H1 (cell line): ENCODE data around the gene HP1BP3. TPM values are rescaled to one million over a fixed set of nuclear protein-coding genes. Genes with fewer than 3 reads are reported as not detected.
A peak's percentile ranks its signal among the peaks of the same experiment; 100 is the strongest.

Experiments
- CTCF ChIA-PET: fragments of 300-600 bp; sonication (Branson Sonifier 250); formaldehyde crosslinking; loops from one replicate; lab custom pipeline; 2021; ENCODE audit not compliant: partially characterized antibody; lab: Charles Lee
- POLR2A ChIA-PET: fragments of 300-600 bp; sonication (Branson Sonifier 250); formaldehyde crosslinking; loops from one replicate; lab custom pipeline; 2021; ENCODE audit warnings: inconsistent platforms; ENCODE audit not compliant: partially characterized antibody; lab: Charles Lee
- DNase-seq, 2 experiments: peaks; one replicate each; pipeline versions ENCODE4 v3.0.0 to v3.0.0-alpha.2; 2010 to 2022; ENCODE audit warnings: low spot score in 2 of 2, low read depth in 1 of 2, mixed read lengths in 1 of 2
- FAIRE-seq: peaks from 2 replicates; lab custom pipeline; 2011; peaks lifted over from hg19 to GRCh38; lab: Jason Lieb, UNC
- H2AFZ ChIP-seq: 2 replicates; pipeline ENCODE4 v1.8.1; 2012; ENCODE audit warnings: low read length, inconsistent platforms
- H2AK5ac ChIP-seq: 2 replicates; pipeline ENCODE4 v1.6.1; 2013; ENCODE audit warnings: low read depth, low read length
- H2BK120ac ChIP-seq: replicated peaks from 2 replicates; pipeline ENCODE3; 2013; ENCODE audit warnings: low read depth, low read length, inconsistent platforms
- H2BK12ac ChIP-seq: 2 replicates; pipeline ENCODE4 v1.6.1; 2013; ENCODE audit warnings: low read depth, low read length
- H2BK15ac ChIP-seq: 2 replicates; pipeline ENCODE4 v1.6.1; 2013; ENCODE audit warnings: low read length
- H2BK20ac ChIP-seq: 2 replicates; pipeline ENCODE4 v1.6.1; 2013; ENCODE audit warnings: low read length
- H2BK5ac ChIP-seq: 2 replicates; pipeline ENCODE4 v1.6.1; 2013; ENCODE audit warnings: low read depth, low read length
- H3K14ac ChIP-seq: 2 replicates; pipeline ENCODE4 v1.6.1; 2013; ENCODE audit warnings: inconsistent platforms; ENCODE audit not compliant: insufficient read length
- H3K18ac ChIP-seq: 2 replicates; pipeline ENCODE4 v1.6.1; 2013; ENCODE audit warnings: low read length; ENCODE audit errors: extremely low read depth
- H3K23ac ChIP-seq: 2 replicates; pipeline ENCODE4 v1.6.1; 2013; ENCODE audit warnings: inconsistent platforms; ENCODE audit not compliant: insufficient read length
- H3K23me2 ChIP-seq: 2 replicates; pipeline ENCODE4 v1.6.1; 2013; ENCODE audit warnings: low read depth, low read length
- H3K27ac ChIP-seq: 2 replicates; pipeline ENCODE4 v1.6.1; 2011; ENCODE audit warnings: low read depth, low read length, inconsistent platforms
- H3K27me3 ChIP-seq, 4 experiments: replicated peaks in 1 of 4; 1 replicate in 1 of 4; 2 replicates in 3 of 4; pipeline versions ENCODE4 v1.6.1 to v1.8.1; 2011 to 2013; ENCODE audit warnings: low read length in 3 of 4, mild to moderate bottlenecking in 3 of 4, inconsistent platforms in 2 of 4, mixed read lengths in 2 of 4, moderate library complexity in 1 of 4; ENCODE audit not compliant: control insufficient read depth in 3 of 4, insufficient read depth in 3 of 4; ENCODE audit errors: extremely low read depth in 1 of 4
- H3K36me3 ChIP-seq, 4 experiments: 2 replicates each; pipeline versions ENCODE4 v1.6.1 to v1.8.1; 2011 to 2013; ENCODE audit warnings: mild to moderate bottlenecking in 4 of 4, low read length in 3 of 4, moderate library complexity in 2 of 4, control low read depth in 1 of 4, inconsistent platforms in 1 of 4; ENCODE audit not compliant: insufficient read depth in 4 of 4, control insufficient read depth in 2 of 4
- H3K4ac ChIP-seq: replicated peaks from 2 replicates; pipeline ENCODE3; 2013; ENCODE audit warnings: low read length, low read depth, mixed read lengths, inconsistent platforms; ENCODE audit not compliant: insufficient read length
- H3K4me1 ChIP-seq, 4 experiments: replicated peaks in 1 of 4; 1 replicate in 1 of 4; 2 replicates in 3 of 4; pipeline versions ENCODE4 v1.6.1 to v1.8.1; 2011 to 2013; ENCODE audit warnings: low read length in 3 of 4, inconsistent platforms in 2 of 4, mixed read lengths in 1 of 4; ENCODE audit not compliant: insufficient read depth in 4 of 4, control insufficient read depth in 3 of 4
- H3K4me2 ChIP-seq, 2 experiments: 2 replicates each; pipeline versions ENCODE4 v1.6.1 to v1.8.1; 2011 to 2013; ENCODE audit warnings: low read depth in 2 of 2, low read length in 2 of 2, control low read depth in 1 of 2, inconsistent platforms in 1 of 2, mild to moderate bottlenecking in 1 of 2; ENCODE audit not compliant: insufficient read depth in 1 of 2
- H3K4me3 ChIP-seq, 4 experiments: fragments of 200-600, 300-600 bp in 1 of 4; sonication (generic), shearing (Covaris generic), sonication (Bioruptor Twin) in 1 of 4; 2 replicates each; pipeline versions ENCODE4 v1.5.1 to v1.8.1; 2011 to 2016; ENCODE audit warnings: low read length in 4 of 4, low read depth in 3 of 4, control low read depth in 2 of 4, inconsistent platforms in 2 of 4, mild to moderate bottlenecking in 2 of 4, mixed read lengths in 1 of 4, moderate library complexity in 1 of 4; ENCODE audit not compliant: insufficient read depth in 2 of 4; ENCODE audit errors: extremely low read depth in 1 of 4
- H3K56ac ChIP-seq: replicated peaks from 2 replicates; pipeline ENCODE3; 2013; ENCODE audit warnings: low read depth, mild to moderate bottlenecking, mixed read lengths, low read length, inconsistent platforms; ENCODE audit not compliant: insufficient read length
- H3K79me1 ChIP-seq: 2 replicates; pipeline ENCODE4 v1.6.1; 2013; ENCODE audit warnings: low read depth, low read length, control low read depth
- H3K79me2 ChIP-seq, 2 experiments: 2 replicates each; pipeline versions ENCODE4 v1.6.1 to v1.8.1; 2012 to 2013; ENCODE audit warnings: low read length in 2 of 2, mild to moderate bottlenecking in 2 of 2, inconsistent platforms in 1 of 2; ENCODE audit not compliant: insufficient read depth in 2 of 2, control insufficient read depth in 1 of 2
- H3K9ac ChIP-seq, 4 experiments: replicated peaks in 1 of 4; 1 replicate in 1 of 4; 2 replicates in 3 of 4; pipeline versions ENCODE4 v1.6.1 to v1.8.1; 2011 to 2013; ENCODE audit warnings: low read depth in 3 of 4, low read length in 3 of 4, control low read depth in 2 of 4, mild to moderate bottlenecking in 2 of 4, moderate library complexity in 2 of 4, inconsistent platforms in 1 of 4; ENCODE audit errors: extremely low read depth in 1 of 4
- H3K9me3 ChIP-seq, 2 experiments: 2 replicates each; pipeline versions ENCODE4 v1.6.1 to v1.8.1; 2012 to 2013; ENCODE audit warnings: mild to moderate bottlenecking in 2 of 2, moderate library complexity in 2 of 2, control low read depth in 1 of 2, inconsistent platforms in 1 of 2, low read depth in 1 of 2, low read length in 1 of 2, mixed read lengths in 1 of 2; ENCODE audit not compliant: insufficient read depth in 2 of 2
- H4K20me1 ChIP-seq, 2 experiments: replicated peaks in 1 of 2; 2 replicates each; pipeline versions ENCODE3 to v1.8.1; 2011 to 2013; ENCODE audit warnings: inconsistent platforms in 2 of 2, low read length in 2 of 2, mild to moderate bottlenecking in 1 of 2; ENCODE audit not compliant: insufficient read depth in 2 of 2, control insufficient read depth in 1 of 2
- H4K5ac ChIP-seq: 2 replicates; pipeline ENCODE4 v1.6.1; 2013; ENCODE audit warnings: low read length, low read depth, mixed read lengths, inconsistent platforms; ENCODE audit not compliant: insufficient read length
- H4K8ac ChIP-seq: 2 replicates; pipeline ENCODE4 v1.8.0; 2013; ENCODE audit warnings: mild to moderate bottlenecking, moderate library complexity, low read length, inconsistent platforms; ENCODE audit not compliant: insufficient read depth; ENCODE audit errors: extremely low read depth
- H4K91ac ChIP-seq: replicated peaks from 2 replicates; pipeline ENCODE3; 2013; ENCODE audit warnings: low read length, mixed read lengths, inconsistent platforms; ENCODE audit not compliant: insufficient read length
- BCL11A ChIP-seq, 2 experiments: IDR thresholded peaks; one replicate each; pipeline ENCODE4 v1.6.1; 2011; ENCODE audit warnings: low read depth in 2 of 2, low read length in 2 of 2, mild to moderate bottlenecking in 2 of 2
- EGR1 ChIP-seq: IDR thresholded peaks from 2 replicates; pipeline ENCODE4 v1.6.1; 2011; ENCODE audit warnings: low read depth, low read length, borderline replicate concordance
- GTF2F1 ChIP-seq: IDR thresholded peaks from 2 replicates; pipeline ENCODE4 v1.6.1; 2012; ENCODE audit warnings: low read depth, low read length, improper control_type of control experiment, borderline replicate concordance
- KDM5A ChIP-seq: fragments of 200-600 bp; IDR thresholded peaks from 2 replicates; pipeline ENCODE4 v1.7.1; 2012; ENCODE audit warnings: mild to moderate bottlenecking, low read length, inconsistent platforms, mixed read lengths
- SIX5 ChIP-seq: IDR thresholded peaks from 2 replicates; pipeline ENCODE4 v1.6.1; 2011; ENCODE audit warnings: mild to moderate bottlenecking, low read depth, low read length
- SP2 ChIP-seq: IDR thresholded peaks from 2 replicates; pipeline ENCODE4 v1.6.1; 2012; ENCODE audit warnings: mild to moderate bottlenecking, low read length, inconsistent platforms
- WGBS, 2 experiments: shearing (Covaris generic) in 1 of 2; methylation state at CpG; one replicate each; pipeline versions ENCODE4 v1.1.6 to v1.1.7; 2013 to 2015; ENCODE audit warnings: low lambda C conversion rate in 2 of 2, mixed read lengths in 2 of 2, inconsistent platforms in 1 of 2, low coverage in 1 of 2, missing lambda C conversion rate in 1 of 2; ENCODE audit not compliant: insufficient replicate concordance in 2 of 2, insufficient coverage in 1 of 2, insufficient read length in 1 of 2; ENCODE audit errors: extremely low coverage in 1 of 2, missing lambda C conversion rate in 1 of 2; 5-methylcytosine and 5-hydroxymethylcytosine counted together
- polyA plus RNA-seq, 7 experiments: library from polyadenylated mRNA; depleted of rRNA in 3 of 7; stranded (reverse) in 5 of 7; unstranded in 2 of 7; fragments of >200 nt in 5 of 7; fragments of 200-250 nt in 2 of 7; gene quantifications; 1 replicate in 5 of 7; 2 replicates in 1 of 7; 4 replicates in 1 of 7; pipeline versions ENCODE4 v1.2.1 to v1.2.3, GENCODE V29; 2011 to 2013; ENCODE audit warnings: missing spikeins in 2 of 7, mixed read lengths in 2 of 7
- total RNA-seq: library from RNA; stranded (reverse); fragmentation: NEBNext Ultra II Directional; extraction: Animal tissue kit (Norgen Biotek cat#: 25700); gene quantifications from 2 replicates; pipeline ENCODE4 v1.2.1, GENCODE V29; 2021

The HP1BP3 gene
- total and polyA plus RNA-seq, 2 of the 8 experiments (the other 6 are each of a cell fraction or from before 2014, with no cell fraction given) = 47.4 to 125 TPM

DNA sequence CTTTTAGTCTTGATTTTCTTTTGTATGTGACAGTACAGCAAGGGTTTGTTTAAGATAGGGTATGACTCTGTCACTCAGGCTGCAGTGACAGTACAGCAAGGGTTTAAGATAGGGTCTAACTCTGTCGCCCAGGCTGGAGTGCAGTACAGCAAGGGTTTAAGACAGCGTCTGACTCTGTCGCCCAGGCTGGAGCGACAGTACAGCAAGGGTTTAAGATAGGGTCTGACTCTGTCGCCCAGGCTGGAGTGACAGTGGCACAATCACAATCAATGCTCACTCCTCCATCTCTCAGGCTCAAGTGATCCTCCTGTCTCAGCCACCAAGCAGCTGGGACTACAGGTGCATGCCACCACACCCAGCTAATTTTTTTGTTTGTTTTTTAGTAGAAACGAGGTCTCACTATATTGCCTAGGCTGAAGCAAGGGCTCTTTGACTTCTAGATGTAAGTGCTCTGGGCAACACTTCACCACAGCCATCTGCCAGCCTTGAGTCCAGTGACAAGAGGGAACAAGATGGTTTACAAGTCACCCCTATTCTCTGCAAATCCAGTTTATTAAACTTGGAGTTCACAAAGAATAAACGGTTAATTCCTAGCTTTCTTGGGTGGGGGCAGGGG, 53.6 kb downstream of the HP1BP3 start:
- Histone ChIP-seq H2AFZ (no peak overlapping the region), H3K18ac (no peak overlapping the region), H3K27ac (no peak overlapping the region), H3K23ac (no peak overlapping the region), H3K56ac (no peak overlapping the region), H3K4ac (no peak overlapping the region), H2AK5ac (no peak overlapping the region), H2BK12ac (no peak overlapping the region; the same call in 1 of the 2 replicates), H3K79me2 (no peaks in the 10 kb centered on the region), H3K4me2 (peak overlapping the region; percentile 97), H2BK120ac (no peak overlapping the region), H3K9me3 (no peaks in the 10 kb centered on the region), H4K20me1 (peaks cover 1 to 3% of the 10 kb centered on the region in 2 experiments), H3K4me3 (peak overlapping the region; percentile 56 to 71 (median 69); a peak in 6 of 8 replicates), H3K23me2 (peaks cover 11% of the 10 kb centered on the region; the same call in 1 of the 2 replicates), H3K4me1 (peaks cover 5 to 35% (median 23%) of the 10 kb centered on the region in 4 experiments), H4K8ac (no peak overlapping the region), H4K5ac (no peak overlapping the region), H3K14ac (no peak overlapping the region), H2BK5ac (no peak overlapping the region), H2BK15ac (no peak overlapping the region), H3K9ac (no peak overlapping the region), H4K91ac (no peak overlapping the region), H3K36me3 (peaks cover 0 to 3% (median 0%) of the 10 kb centered on the region in 4 experiments; a peak in 2 of 8 replicates), H3K79me1 (no peaks in the 10 kb centered on the region), H3K27me3 (peaks cover 2 to 30% (median 27%) of the 10 kb centered on the region in 4 experiments), H2BK20ac (no peak overlapping the region)
- ChIA-PET POLR2A (interaction anchor here (0.8 to 7.8 kb wide), 2 partner anchors 9 to 17 kb away, joined by 3 to 68 read pairs; partner anchors contain the start of gene KIF17), CTCF (interaction anchor here (0.6 to 4.6 kb wide), 11 partner anchors 9 to 139 kb away, joined by 3 to 15 read pairs (median 3); partner anchors contain the start of gene KIF17)
- TF ChIP-seq GTF2F1 (no peak), SIX5 (no peak), EGR1 (no peak), SP2 (no peak), BCL11A (IDR thresholded peaks at IDR 0.05; ENCODE audit: low read depth in 2 of 2, low read length in 2 of 2) (no peak), KDM5A (no peak)
- DNase-seq (no peak), FAIRE-seq (no peak)
- WGBS, 2 experiments = 63% methylated on average over 7 of the region's 7 CpGs; no CpG with 5 or more reads in 1 of the 2 experiments
